Sigmoid colon (tissue), 7 donors: Measurements from ENCODE around the gene PADI2. TPM values are rescaled to one million over a fixed set of nuclear protein-coding genes. Genes with fewer than 3 reads are reported as not detected.

Experiments used
- DNase-seq: peaks from one replicate; pipeline ENCODE4 v3.0.0-alpha.2; 2019
- H3K27ac ChIP-seq, 4 donors: fragments of 200-600 bp; sonication (generic); one replicate each; pipeline ENCODE4 v1.5.1; 2016 to 2019; ENCODE audit warnings: mild to moderate bottlenecking in 1 of 4
- H3K27me3 ChIP-seq, 3 donors: fragments of 200-600 bp; sonication (generic); one replicate each; pipeline ENCODE4 v1.5.1; 2019; ENCODE audit warnings: mild to moderate bottlenecking in 1 of 3
- H3K36me3 ChIP-seq, 4 donors: fragments of 200-600 bp; sonication (generic); one replicate each; pipeline ENCODE4 v1.5.1; 2016 to 2019
- H3K4me1 ChIP-seq, 4 donors: fragments of 200-600 bp; sonication (generic); one replicate each; pipeline ENCODE4 v1.5.1; 2017 to 2019
- H3K4me3 ChIP-seq, 4 donors: fragments of 200-600 bp; sonication (generic); one replicate each; pipeline ENCODE4 v1.5.1; 2017 to 2019; ENCODE audit warnings: mild to moderate bottlenecking in 2 of 4, moderate library complexity in 1 of 4
- H3K9me3 ChIP-seq, 4 donors: fragments of 200-600 bp in 3 of 4; sonication (generic) in 3 of 4; one replicate each; pipeline versions ENCODE4 v1.5.1 to v1.6.1; 2013 to 2019
- CTCF ChIP-seq, 4 experiments: fragments of 450-650 bp in 3 of 4; fragments of 200-600 bp in 1 of 4; IDR thresholded peaks; one replicate each; pipeline ENCODE4 v1.5.1; 2016 to 2019; ENCODE audit warnings: antibody characterized with exemption in 4 of 4, mild to moderate bottlenecking in 3 of 4, moderate library complexity in 2 of 4
- EP300 ChIP-seq, 4 donors: sonication (generic); formaldehyde crosslinking; IDR thresholded peaks; one replicate each; pipeline ENCODE4 v1.6.1; 2017; ENCODE audit warnings: antibody characterized with exemption in 4 of 4
- POLR2A ChIP-seq, 2 donors: fragments of 450-650 bp; IDR thresholded peaks; one replicate each; pipeline ENCODE4 v1.6.1; 2016; ENCODE audit warnings: antibody characterized with exemption in 2 of 2, mild to moderate bottlenecking in 2 of 2, moderate library complexity in 2 of 2
- POLR2AphosphoS5 ChIP-seq, 4 donors: sonication (generic); formaldehyde crosslinking; IDR thresholded peaks; one replicate each; pipeline ENCODE4 v1.6.1; 2017; ENCODE audit warnings: antibody characterized with exemption in 4 of 4
- WGBS, 2 donors: extraction: QIAGEN DNeasy Blood & Tissue Kit; methylation state at CpG; one replicate each; pipeline ENCODE4 v1.1.7; 2013; 5-methylcytosine and 5-hydroxymethylcytosine counted together
- intact Hi-C: fragments of 100-400 bp; cut with DNase I; formaldehyde crosslinking; loops from one replicate; pipeline ENCODE4 v1.15.1; 2023
- polyA plus RNA-seq, 3 donors: library from polyadenylated mRNA; stranded (reverse); fragments of 200-250 nt; gene quantifications; one replicate each; pipeline ENCODE4 v1.2.3, GENCODE V29; 2013
- total RNA-seq, 4 donors: library from RNA; depleted of rRNA; stranded (reverse); fragments of >200 nt; gene quantifications; one replicate each; pipeline ENCODE4 v1.1.0, GENCODE V29; 2016
- donor health status: healthy with polysubstance abuse.
- donor health status: Bipolar disorder and iron deficiency.
- donor health status: healthy.

Gene PADI2
- total and polyA plus RNA-seq, 7 donors, result 0.27 to 169 (median 1.1) TPM

- no peaks in the 10 kb centered on the region for H3K27me3 ChIP-seq
- H3K36me3 ChIP-seq, result no peaks in the 10 kb centered on the region
- no peak overlapping the region for H3K4me3 ChIP-seq
- no peaks in the 10 kb centered on the region for H3K9me3 ChIP-seq
- WGBS, 2 donors, result 84 to 88% methylated on average over 20 of the region's 20 CpGs
- intact Hi-C loops, result no loop called here
- no peak for DNase-seq
- TF ChIP-seq CTCF (IDR thresholded peaks at IDR 0.05), result no peak
- TF ChIP-seq EP300 (IDR thresholded peaks at IDR 0.05), result no peak
- TF ChIP-seq POLR2AphosphoS5 (IDR thresholded peaks at IDR 0.05), result no peak
- TF ChIP-seq POLR2A (IDR thresholded peaks at IDR 0.05), result no peak
- no peaks in the 10 kb centered on the region for H3K4me1 ChIP-seq
- no peak overlapping the region for H3K27ac ChIP-seq
These were observed 42.9 kb upstream of the PADI2 start for GRCh38 chr1:17161926-17162800.

- no peak for TF ChIP-seq EP300 (IDR thresholded peaks at IDR 0.05)
These were observed 42.0 kb upstream of the PADI2 start for GRCh38 chr1:17161137-17161740.

GRCh38 chr1:17158961-17159360, 39.7 kb upstream of the PADI2 start:
- Histone ChIP-seq H3K36me3 (no peaks in the 10 kb centered on the region), H3K4me3 (no peak overlapping the region), H3K27me3 (no peaks in the 10 kb centered on the region), H3K27ac (no peak overlapping the region), H3K9me3 (peaks cover 2 to 8% (median 6%) of the 10 kb centered on the region in 4 donors), H3K4me1 (no peaks in the 10 kb centered on the region)
- DNase-seq, result no peak
- 97 to 98% methylated on average over 2 of the region's 2 CpGs for WGBS, 2 donors
- intact Hi-C loops, result no loop called here
- TF ChIP-seq CTCF (IDR thresholded peaks at IDR 0.05) (no peak), POLR2A (IDR thresholded peaks at IDR 0.05) (no peak), EP300 (IDR thresholded peaks at IDR 0.05) (no peak), POLR2AphosphoS5 (IDR thresholded peaks at IDR 0.05) (no peak)

More at GRCh38 chr1:17161137-17161740, 42.0 kb upstream of the PADI2 start:
- Histone ChIP-seq H3K4me1 (no peaks in the 10 kb centered on the region), H3K4me3 (no peak overlapping the region), H3K36me3 (no peaks in the 10 kb centered on the region), H3K27ac (no peak overlapping the region), H3K9me3 (no peaks in the 10 kb centered on the region), H3K27me3 (no peaks in the 10 kb centered on the region)
- intact Hi-C loops, result no loop called here
- 84 to 85% methylated on average over 3 of the region's 3 CpGs for WGBS, 2 donors
- DNase-seq, result no peak

- intact Hi-C loops, result no loop called here
- no peaks in the 10 kb centered on the region for H3K36me3 ChIP-seq
- no peak for DNase-seq
- H3K27ac ChIP-seq, result no peak overlapping the region
- H3K9me3 ChIP-seq, result peaks cover 2 to 13% (median 9%) of the 10 kb centered on the region in 4 donors
- H3K27me3 ChIP-seq, result no peaks in the 10 kb centered on the region
- 32 to 52% methylated on average over 3 of the region's 3 CpGs for WGBS, 2 donors
- no peak overlapping the region for H3K4me3 ChIP-seq
- TF ChIP-seq POLR2AphosphoS5 (IDR thresholded peaks at IDR 0.05), result no peak
- TF ChIP-seq EP300 (IDR thresholded peaks at IDR 0.05), result no peak
- TF ChIP-seq POLR2A (IDR thresholded peaks at IDR 0.05), result no peak
- TF ChIP-seq CTCF (IDR thresholded peaks at IDR 0.05), result no peak
- H3K4me1 ChIP-seq, result no peaks in the 10 kb centered on the region
These were observed 36.9 kb upstream of the PADI2 start for GRCh38 chr1:17156108-17156507.

GRCh38 chr1:17155257-17155920, 36.1 kb upstream of the PADI2 start:
- Histone ChIP-seq H3K4me1 (no peaks in the 10 kb centered on the region), H3K27me3 (peaks cover 0 to 5% (median under 1%) of the 10 kb centered on the region in 3 donors), H3K27ac (no peak overlapping the region), H3K9me3 (peaks cover 2 to 13% (median 10%) of the 10 kb centered on the region in 4 donors), H3K36me3 (no peaks in the 10 kb centered on the region), H3K4me3 (no peak overlapping the region)
- intact Hi-C loops, result no loop called here
- no peak for TF ChIP-seq CTCF (IDR thresholded peaks at IDR 0.05)
- no peak for TF ChIP-seq POLR2AphosphoS5 (IDR thresholded peaks at IDR 0.05)
- no peak for TF ChIP-seq POLR2A (IDR thresholded peaks at IDR 0.05)
- no peak for TF ChIP-seq EP300 (IDR thresholded peaks at IDR 0.05)
- DNase-seq, result no peak
- WGBS, 2 donors, result 13 to 42% methylated on average over 2 of the region's 2 CpGs
